GM18867 (cell line): ENCODE data around the gene MYH13.

ENCODE experiments used
- ATAC-seq: cut with Tn5 transposase; IDR thresholded peaks from one replicate; pipeline ENCODE4 v1.9.1; 2021; ENCODE audit warnings: mild to moderate bottlenecking, moderate library complexity; ENCODE audit not compliant: unreplicated experiment

The MYH13 gene

GRCh38 chr17:10262451-10262850 lies 110.4 kb downstream of the MYH13 start:
- ATAC-seq: no peak

GRCh38 chr17:10261098-10261497 lies 111.7 kb downstream of the MYH13 start:
- ATAC-seq: no peak

DNA sequence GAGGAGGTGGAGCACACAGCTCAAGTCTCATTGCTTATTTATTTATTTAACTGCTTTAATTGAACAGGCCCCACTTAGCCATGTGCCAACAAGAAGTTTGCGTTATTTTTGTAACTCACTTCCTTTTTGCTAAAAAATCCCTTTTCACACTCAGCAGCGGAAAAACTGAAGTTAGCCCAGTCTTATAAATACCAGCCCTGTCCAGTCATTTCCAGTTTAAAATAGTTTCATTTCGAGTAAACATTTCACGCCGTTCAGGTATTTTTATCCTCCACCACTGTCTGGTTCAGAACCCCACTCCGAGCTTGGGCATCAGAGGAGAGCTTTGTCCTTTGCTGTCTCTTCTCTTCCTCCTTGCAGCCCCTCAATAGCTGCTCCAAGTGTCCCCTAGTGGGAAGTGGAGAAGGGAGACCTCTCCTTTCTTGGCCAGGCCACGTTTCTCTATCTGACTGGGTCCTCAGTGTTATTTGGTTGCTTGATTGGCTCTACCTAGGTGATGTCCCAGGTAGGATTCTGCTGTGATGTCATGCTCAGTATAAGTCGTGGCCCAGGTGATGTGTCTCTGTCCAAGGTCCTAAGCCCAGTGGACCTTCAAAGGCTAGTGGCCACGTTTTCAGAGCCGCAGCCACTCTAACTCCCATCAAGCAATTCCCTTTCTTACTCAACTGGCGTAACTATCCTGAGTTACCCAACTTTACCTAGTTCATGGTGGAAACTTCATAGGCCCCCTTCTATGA lies 121.4 kb downstream of the MYH13 start:
- peak; percentile 91 for ATAC-seq
